ENCODE results near the gene PLAU. TPM values are rescaled to one million over a fixed set of nuclear protein-coding genes. Genes with fewer than 3 reads are reported as not detected.

Gene PLAU
- total and polyA plus RNA-seq, 2 of the 4 experiments (the other 2 are of a cell fraction), result 123 to 283 TPM

DNA sequence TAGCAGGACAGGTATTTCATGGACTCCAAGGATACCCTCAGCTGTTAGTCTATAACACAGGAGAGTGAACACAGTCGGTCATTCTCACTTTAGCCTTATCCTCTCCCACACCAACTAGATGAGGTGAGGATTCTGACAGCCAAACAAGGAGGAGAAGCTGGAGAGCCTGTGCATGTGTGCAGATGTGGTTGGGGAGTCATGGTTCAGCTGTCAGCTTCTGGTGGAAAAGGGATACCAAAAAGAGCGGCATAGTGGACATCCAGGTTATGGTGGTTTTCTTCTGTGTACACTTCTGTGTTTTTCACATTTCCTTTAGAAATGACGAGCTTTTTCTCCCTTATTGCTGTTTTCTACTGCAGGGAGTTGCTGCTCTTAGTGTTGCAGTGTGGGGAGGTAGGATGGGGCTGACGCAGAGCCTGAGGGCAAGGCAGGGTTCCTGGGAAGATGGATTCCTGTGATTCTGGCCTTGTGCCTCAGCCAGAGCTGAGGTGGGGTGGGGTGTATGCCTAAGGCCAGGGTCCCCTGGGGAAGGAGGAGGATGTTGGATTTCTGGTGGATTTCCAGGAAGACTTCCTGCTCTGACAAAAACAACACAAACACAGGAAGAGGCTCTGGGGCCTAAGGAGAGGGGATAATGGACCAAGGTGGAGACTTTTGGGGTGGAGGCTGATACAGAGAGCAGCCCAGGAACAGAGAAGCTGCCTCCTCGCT is 26.6 kb downstream of the PLAU start:
- no peaks in the 10 kb centered on the region for H3K9me3 ChIP-seq (ENCODE audit: control insufficient read depth, insufficient read depth, low read length)
- no peaks in the 10 kb centered on the region for H4K20me1 ChIP-seq (ENCODE audit: insufficient read depth, low read length)
- peak overlapping the region; percentile 43; the same call in 1 of the 2 replicates for H2AK5ac ChIP-seq (ENCODE audit: low read depth, low read length)
- intact Hi-C loops (cut with micrococcal nuclease) (no loop called here), in situ Hi-C loops (cut with MboI; ENCODE audit: low sequenced_read_pairs) (loop anchor here (5.0 kb wide), 1 partner anchor 50 kb away; no protein-coding TSS in a partner anchor), dilution Hi-C loops (cut with HindIII; ENCODE audit: low sequenced_read_pairs, unreplicated experiment) (no loop called here)
- H3K4me3 ChIP-seq (ENCODE audit: insufficient read depth, low read depth, low read length), result no peak overlapping the region
- H3K14ac ChIP-seq (replicated peaks; ENCODE audit: low read depth, low read length), result peak overlapping the region; percentile 85; the same call in 1 of the 2 replicates
- peak overlapping the region; percentile 43; the same call in 2 of the 3 replicates for H2BK15ac ChIP-seq (ENCODE audit: low read depth, low read length)
- ChIA-PET POLR2A (ENCODE audit: unreplicated experiment) (interaction anchor here (0.6 kb wide), 1 partner anchor 27 kb away, joined by 3 read pairs; the partner anchor contains the start of gene PLAU), CTCF (interaction anchor here (0.6 to 1.0 kb wide), 2 partner anchors 17 to 1177 kb away, joined by 3 to 4 read pairs; no protein-coding TSS in a partner anchor)
- H3K9me1 ChIP-seq (ENCODE audit: insufficient read depth, low read length), result peaks cover 14% of the 10 kb centered on the region
- H3K18ac ChIP-seq (ENCODE audit: low read depth, low read length), result peak overlapping the region; percentile 68
- H4K5ac ChIP-seq (ENCODE audit: low read depth, low read length), result peak overlapping the region; percentile 85; the same call in 1 of the 2 replicates
- no peak overlapping the region for H2BK5ac ChIP-seq (ENCODE audit: low read depth, low read length, poor library complexity, severe bottlenecking)
- peaks cover 13% of the 10 kb centered on the region for H3K4me1 ChIP-seq (ENCODE audit: control insufficient read depth, insufficient read depth, low read length)
- H3K79me1 ChIP-seq (ENCODE audit: low read depth in 1 of 2, low read length in 2 of 2), result peaks cover 0 to 6% of the 10 kb centered on the region in 2 experiments; a peak in 1 of 4 replicates
- BruUV-seq (replicated peaks), result no TSS peak
- peak overlapping the region in 1 of 2 experiments; percentile 52; a peak in 2 of 4 replicates for H4K8ac ChIP-seq (ENCODE audit: low read depth in 2 of 2, low read length in 2 of 2)
- ATAC-seq (ENCODE audit: low read depth), result no peak
- H3K9ac ChIP-seq (ENCODE audit: low read depth, low read length), result no peak overlapping the region
- H3K27me3 ChIP-seq (ENCODE audit: control insufficient read depth, insufficient read depth, low read length), result no peaks in the 10 kb centered on the region
- H2AFZ ChIP-seq (replicated peaks; ENCODE audit: low read length, poor library complexity), result peak overlapping the region; percentile 83
- H3K36me3 ChIP-seq (ENCODE audit: control insufficient read depth, insufficient read depth, low read length), result no peaks in the 10 kb centered on the region
- DNase-seq, result no peak
- peak overlapping the region; percentile 62 for H2AK9ac ChIP-seq (replicated peaks; ENCODE audit: low read depth, low read length, poor library complexity)
- 100% methylated on average over 1 of the region's 5 CpGs; no CpG with 5 or more reads in 1 of the 2 experiments for WGBS, 2 experiments (ENCODE audit: extremely low coverage in 2 of 2, insufficient read length in 1 of 2)
- H2BK20ac ChIP-seq (ENCODE audit: low read depth, low read length), result peak overlapping the region; percentile 71
- no peak overlapping the region for H3K27ac ChIP-seq (ENCODE audit: insufficient read depth, low read length)
- H3K23ac ChIP-seq (ENCODE audit: low read depth, low read length), result peak overlapping the region; percentile 38; the same call in 1 of the 2 replicates
- peak overlapping the region; percentile 87 for H2BK120ac ChIP-seq (ENCODE audit: low read depth, low read length)
- H3K4me2 ChIP-seq (ENCODE audit: low read depth, low read length), result no peak overlapping the region
- H4K91ac ChIP-seq (ENCODE audit: insufficient read depth, low read depth, low read length), result no peak overlapping the region; the same call in 1 of the 2 replicates
- no peak overlapping the region for H3K56ac ChIP-seq (ENCODE audit: extremely low read depth, insufficient read depth, low read length)
- peak overlapping the region; percentile 66 for H3K4ac ChIP-seq (ENCODE audit: low read depth, low read length)
- no peak for TF ChIP-seq MAZ (IDR thresholded peaks at IDR 0.05; ENCODE audit: borderline replicate concordance, low read depth, low read length)
- TF ChIP-seq, protein P1, sequence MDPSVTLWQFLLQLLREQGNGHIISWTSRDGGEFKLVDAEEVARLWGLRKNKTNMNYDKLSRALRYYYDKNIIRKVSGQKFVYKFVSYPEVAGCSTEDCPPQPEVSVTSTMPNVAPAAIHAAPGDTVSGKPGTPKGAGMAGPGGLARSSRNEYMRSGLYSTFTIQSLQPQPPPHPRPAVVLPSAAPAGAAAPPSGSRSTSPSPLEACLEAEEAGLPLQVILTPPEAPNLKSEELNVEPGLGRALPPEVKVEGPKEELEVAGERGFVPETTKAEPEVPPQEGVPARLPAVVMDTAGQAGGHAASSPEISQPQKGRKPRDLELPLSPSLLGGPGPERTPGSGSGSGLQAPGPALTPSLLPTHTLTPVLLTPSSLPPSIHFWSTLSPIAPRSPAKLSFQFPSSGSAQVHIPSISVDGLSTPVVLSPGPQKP (IDR thresholded peaks at IDR 0.05; ENCODE audit: borderline replicate concordance, low read depth, low read length), result no peak
- no peak for TF ChIP-seq NFE2L2 (IDR thresholded peaks at IDR 0.05; ENCODE audit: low read depth, low read length)
- TF ChIP-seq, protein P2, sequence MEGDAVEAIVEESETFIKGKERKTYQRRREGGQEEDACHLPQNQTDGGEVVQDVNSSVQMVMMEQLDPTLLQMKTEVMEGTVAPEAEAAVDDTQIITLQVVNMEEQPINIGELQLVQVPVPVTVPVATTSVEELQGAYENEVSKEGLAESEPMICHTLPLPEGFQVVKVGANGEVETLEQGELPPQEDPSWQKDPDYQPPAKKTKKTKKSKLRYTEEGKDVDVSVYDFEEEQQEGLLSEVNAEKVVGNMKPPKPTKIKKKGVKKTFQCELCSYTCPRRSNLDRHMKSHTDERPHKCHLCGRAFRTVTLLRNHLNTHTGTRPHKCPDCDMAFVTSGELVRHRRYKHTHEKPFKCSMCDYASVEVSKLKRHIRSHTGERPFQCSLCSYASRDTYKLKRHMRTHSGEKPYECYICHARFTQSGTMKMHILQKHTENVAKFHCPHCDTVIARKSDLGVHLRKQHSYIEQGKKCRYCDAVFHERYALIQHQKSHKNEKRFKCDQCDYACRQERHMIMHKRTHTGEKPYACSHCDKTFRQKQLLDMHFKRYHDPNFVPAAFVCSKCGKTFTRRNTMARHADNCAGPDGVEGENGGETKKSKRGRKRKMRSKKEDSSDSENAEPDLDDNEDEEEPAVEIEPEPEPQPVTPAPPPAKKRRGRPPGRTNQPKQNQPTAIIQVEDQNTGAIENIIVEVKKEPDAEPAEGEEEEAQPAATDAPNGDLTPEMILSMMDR (conservative IDR thresholded peaks at IDR 0.05; ENCODE audit: low read depth, low read length), result no peak
- no peak for TF ChIP-seq CHD1 (IDR thresholded peaks at IDR 0.05; ENCODE audit: low read depth, low read length)
- TF ChIP-seq SMC3 (IDR thresholded peaks at IDR 0.05; ENCODE audit: low read depth, low read length), result no peak
- TF ChIP-seq RFX5 (IDR thresholded peaks at IDR 0.05; ENCODE audit: low read depth, low read length), result no peak
- TF ChIP-seq POLR2A (IDR thresholded peaks at IDR 0.05; ENCODE audit: low read depth, low read length), result no peak
- TF ChIP-seq BHLHE40 (IDR thresholded peaks at IDR 0.05; ENCODE audit: low read depth, low read length), result no peak
- no peak for TF ChIP-seq FOS (IDR thresholded peaks at IDR 0.05; ENCODE audit: low read depth, low read length)
- TF ChIP-seq MAFK (IDR thresholded peaks at IDR 0.05; ENCODE audit: low read depth, low read length), result no peak
- TF ChIP-seq CEBPB (IDR thresholded peaks at IDR 0.05; ENCODE audit: low read depth, low read length), result no peak
- TF ChIP-seq MXI1 (IDR thresholded peaks at IDR 0.05; ENCODE audit: borderline replicate concordance, low read depth, low read length), result no peak
- TF ChIP-seq RCOR1 (IDR thresholded peaks at IDR 0.05; ENCODE audit: insufficient replicate concordance, low read length), result no peak
